ENCODE measurements around the gene GSDME.

The GSDME gene

GRCh38 chr7:24706211-24707170 lies 50.8 kb downstream of the GSDME start:
- DNase-seq (ENCODE audit: low read depth, low spot score), result no peak

DNA sequence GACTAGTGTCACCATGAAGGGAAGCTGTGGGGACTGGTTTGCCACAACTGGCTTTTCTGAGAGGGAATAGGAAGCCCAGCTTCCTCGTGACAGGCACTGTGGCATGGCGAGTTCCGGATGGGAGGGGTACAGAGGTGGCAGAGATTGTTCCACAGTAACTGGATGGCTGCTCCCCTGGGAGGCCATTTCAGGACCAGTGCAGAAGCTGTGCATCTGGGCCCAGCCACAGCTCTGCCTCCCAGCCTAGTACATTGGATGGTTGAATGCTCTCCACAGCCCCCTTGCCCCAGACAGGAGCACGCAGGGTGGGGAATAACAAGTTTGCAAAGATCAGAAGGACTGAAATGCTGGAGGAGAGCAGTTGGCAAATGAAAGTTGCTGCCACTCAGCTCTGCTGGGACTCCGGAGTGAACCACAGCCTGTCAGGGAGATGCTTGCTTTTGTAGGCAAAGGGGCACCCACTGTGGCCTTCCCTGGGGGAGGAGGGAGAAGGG lies 51.8 kb downstream of the GSDME start:
- DNase-seq (ENCODE audit: low read depth, low spot score), result no peak

GRCh38 chr7:24704311-24704710 lies 53.0 kb downstream of the GSDME start:
- no peak for DNase-seq (ENCODE audit: low read depth, low spot score)

DNA sequence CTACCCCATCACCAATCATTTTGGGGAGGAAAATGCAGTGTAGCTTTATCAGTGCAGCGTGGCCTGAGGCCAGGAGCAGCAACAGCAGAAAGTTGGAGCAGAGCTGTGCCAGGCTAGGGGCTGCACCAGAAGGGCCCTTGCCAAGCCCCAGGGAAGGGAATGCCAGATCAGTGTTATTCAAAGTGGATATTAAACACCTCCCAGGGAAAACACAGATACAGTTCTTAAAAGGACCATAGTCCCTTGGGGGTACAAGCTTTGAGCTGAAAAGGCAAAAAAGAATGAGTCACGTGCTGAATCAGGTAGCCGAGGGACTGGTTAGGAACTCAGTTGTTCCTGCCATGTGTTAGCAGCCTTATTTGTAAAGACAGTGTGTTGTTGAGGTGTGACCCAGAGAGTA lies 54.0 kb downstream of the GSDME start:
- DNase-seq (ENCODE audit: low read depth, low spot score), result no peak

DNA sequence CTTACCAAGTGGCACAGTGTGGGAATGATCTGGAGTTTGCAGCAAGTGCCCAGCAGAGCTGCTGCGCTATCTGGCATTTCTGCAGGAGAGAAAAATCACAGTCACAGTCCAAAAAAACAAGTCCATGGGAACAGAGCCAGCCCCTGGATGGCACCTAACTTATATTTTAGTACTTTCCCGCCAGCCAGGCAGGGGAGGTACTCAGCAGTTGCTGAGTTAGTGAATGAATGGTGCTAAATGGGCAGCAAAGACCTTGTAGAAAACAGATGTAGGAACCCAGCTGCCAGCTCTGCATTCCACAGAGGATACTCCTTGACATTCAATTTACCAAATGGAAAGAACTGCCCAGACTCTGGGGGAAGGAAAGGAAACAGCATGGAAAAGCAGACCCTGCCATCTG lies 54.5 kb downstream of the GSDME start:
- DNase-seq (ENCODE audit: low read depth, low spot score), result no peak

GRCh38 chr7:24701261-24702235 lies 55.7 kb downstream of the GSDME start:
- no peak for DNase-seq (ENCODE audit: low read depth, low spot score)

DNA sequence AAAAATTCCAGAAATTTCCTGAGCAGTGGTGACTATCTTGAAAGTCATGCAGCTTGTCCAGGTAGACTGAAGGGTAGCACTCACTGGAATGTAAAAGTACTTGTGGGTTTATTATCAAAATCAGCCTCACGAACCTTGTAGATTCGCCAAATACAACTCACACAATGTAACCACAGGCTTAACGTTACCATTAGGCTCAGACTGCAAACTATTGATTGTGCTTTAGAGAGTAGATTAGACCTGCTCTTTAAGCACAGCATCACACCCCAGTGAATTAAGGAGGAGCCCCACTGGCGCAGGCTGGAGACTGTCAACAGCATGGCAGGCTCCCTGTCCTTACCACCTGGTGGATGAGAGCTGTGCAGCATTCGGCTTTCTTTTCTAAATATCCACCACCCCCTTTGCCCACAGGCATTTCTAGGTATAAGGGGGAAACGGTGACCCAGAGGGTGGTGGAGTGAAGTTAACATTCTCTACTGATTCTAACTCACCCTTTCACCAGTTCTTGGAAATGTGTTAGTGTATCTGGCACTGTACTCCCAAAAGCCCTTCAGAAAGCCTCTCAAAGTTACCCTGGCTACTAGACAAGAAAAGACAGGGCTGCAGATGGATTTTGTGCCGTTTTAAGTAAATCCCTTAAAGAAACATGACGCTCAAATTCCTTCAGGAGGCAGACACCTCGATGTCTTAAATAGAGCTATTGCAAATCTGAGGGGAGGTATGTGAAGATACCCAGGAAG lies 56.6 kb downstream of the GSDME start:
- no peak for DNase-seq (ENCODE audit: low read depth, low spot score)

DNA sequence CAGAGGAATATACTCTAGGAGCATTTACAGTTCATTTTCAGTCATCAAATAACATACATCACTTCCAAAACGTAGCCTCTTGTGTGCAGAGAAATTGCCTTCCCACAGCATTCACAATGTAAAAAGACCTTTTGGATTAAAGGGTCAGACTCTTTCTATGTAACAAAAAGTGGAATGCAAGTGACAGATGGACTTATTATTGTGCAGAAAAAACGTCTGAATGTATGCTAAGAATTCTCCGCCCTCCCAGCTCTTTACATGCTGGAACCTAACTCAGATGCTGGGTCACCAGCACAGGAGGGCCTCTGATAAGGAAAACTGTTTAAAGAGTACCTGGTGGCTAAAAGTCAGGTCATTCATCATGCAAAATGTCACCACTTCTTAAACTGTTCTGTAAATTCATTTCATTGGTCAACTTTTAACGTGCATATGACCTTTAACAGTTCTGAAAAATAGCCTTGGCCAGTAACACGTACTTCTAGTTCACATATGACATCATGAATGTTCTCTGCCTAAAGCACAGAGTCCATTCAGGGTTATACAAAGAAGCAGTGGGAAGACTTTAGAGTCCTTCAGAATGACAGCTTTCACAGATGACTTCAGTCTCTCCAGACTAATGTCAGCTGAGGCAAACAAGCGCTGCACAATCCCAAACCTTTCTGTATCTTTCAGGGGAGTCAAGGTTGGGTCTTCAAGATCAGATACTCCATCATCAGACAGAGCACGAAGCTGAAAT lies 58.6 kb downstream of the GSDME start:
- no peak for DNase-seq (ENCODE audit: low read depth, low spot score)

DNA sequence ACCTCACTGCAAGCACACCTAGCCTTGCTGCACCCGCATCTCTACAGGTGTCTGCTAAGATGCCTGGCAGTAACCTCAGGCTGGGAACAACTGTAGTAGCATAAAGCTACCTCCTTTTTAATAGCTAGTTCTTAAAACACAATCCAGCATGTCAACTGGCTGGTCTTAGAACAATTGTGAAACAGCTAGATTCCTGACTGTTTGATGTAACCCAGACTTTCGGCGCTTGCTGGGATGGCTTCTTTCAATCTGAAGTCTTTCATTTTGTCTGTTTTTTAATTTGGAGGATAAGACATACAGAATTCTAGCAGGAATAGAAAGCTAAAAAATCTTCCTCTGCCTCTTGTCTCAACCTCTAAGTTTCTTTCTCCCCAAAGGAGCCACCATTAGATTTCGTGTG lies 59.8 kb downstream of the GSDME start:
- DNase-seq (ENCODE audit: low read depth, low spot score), result no peak

DNA sequence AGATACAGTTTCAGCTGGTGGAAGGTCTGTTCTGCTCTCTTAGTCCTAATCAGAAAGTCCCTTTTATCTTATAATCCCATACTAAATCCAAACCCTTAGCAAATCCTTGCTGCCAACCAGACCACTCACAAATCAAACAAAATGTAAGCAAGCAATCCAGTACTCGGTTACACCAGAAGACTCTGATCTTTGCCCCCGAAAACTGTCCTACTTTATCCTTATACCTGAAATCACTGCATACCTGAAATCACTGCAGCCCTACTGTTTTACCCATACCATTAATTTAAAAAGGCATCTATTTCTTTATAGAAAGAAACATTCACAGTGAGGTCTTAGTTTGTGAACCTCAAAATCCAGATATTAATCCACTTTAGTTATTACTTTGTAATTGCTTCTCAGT lies 64.7 kb downstream of the GSDME start:
- no peak for DNase-seq (ENCODE audit: low read depth, low spot score)

- no peak for DNase-seq (ENCODE audit: low read depth, low spot score)
These were observed 67.0 kb downstream of the GSDME start for GRCh38 chr7:24690251-24690650.

DNA sequence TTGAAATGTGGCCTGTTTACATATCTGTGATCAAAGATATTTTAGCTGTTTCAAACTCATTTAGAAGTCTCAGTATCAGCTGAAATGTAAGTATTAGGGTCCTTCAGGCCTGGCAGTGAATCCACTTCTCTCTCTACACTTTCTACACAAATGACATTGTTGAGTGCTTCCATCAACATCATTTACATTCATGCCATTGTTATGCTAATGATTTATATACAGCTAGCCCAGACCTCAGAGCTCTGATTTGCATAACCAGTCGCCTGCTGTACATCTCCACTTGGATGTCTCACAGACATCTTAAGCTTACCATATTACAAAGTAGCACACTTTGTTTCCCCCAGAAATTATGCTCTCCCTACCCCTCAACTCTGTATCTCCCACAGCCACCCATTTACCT lies 71.6 kb downstream of the GSDME start:
- no peak for DNase-seq (ENCODE audit: low read depth, low spot score)

DNA sequence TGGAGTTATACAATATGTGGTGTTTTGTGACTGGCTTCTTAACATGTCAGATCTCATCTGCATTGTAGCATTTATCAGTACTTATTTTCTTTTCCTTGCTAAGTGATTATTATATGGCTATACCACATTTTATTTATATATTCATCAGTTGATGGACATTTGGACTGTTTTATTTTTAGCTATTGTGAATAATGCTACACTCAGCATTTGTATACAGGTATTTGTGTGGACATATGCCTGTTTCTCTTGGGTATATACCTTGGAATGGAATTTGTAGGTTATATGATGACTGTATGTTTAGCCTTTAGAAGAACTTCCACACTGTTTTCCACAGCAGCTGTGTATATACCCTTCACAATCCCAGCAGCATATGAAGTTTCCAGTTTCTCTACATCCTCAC lies 86.5 kb downstream of the GSDME start:
- no peak for DNase-seq (ENCODE audit: low read depth, low spot score)

DNA sequence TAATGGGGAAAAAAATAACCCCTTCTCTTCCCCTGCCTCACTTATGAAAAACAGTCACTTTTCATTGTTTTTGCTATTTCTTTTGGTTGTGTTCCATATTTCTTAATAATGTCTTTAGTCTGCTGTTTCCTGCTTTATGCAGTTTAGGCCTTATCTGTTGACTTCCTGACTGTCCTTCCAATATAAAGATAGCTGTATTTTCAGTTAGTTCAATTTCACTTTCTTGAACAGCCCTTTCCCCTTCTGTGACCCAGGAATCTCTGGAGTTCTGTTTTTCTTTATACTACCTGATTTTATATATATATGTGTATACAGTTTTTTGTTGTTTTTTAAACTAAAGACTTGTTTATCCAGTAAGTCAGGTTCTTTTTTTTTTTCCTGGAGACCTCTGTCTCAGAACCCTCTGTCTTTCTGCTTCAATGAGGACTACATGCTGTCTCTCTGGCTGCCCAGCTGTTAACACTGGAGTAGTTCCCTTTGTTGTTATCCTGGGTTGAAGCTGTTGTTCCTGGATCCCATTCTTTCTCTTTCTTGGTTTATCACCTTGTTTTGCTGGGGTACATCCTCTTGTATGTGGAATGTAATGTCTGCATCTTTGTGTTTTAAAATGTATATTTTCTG lies 87.2 kb downstream of the GSDME start:
- DNase-seq (ENCODE audit: low read depth, low spot score), result no peak

GRCh38 chr7:24668927-24669635 lies 88.2 kb downstream of the GSDME start:
- no peak for DNase-seq (ENCODE audit: low read depth, low spot score)

- DNase-seq (ENCODE audit: low read depth, low spot score), result no peak
These were observed 91.5 kb downstream of the GSDME start for GRCh38 chr7:24665564-24666294.

- no peak for DNase-seq (ENCODE audit: low read depth, low spot score)
These were observed 96.7 kb downstream of the GSDME start for GRCh38 chr7:24660546-24660945.

DNA sequence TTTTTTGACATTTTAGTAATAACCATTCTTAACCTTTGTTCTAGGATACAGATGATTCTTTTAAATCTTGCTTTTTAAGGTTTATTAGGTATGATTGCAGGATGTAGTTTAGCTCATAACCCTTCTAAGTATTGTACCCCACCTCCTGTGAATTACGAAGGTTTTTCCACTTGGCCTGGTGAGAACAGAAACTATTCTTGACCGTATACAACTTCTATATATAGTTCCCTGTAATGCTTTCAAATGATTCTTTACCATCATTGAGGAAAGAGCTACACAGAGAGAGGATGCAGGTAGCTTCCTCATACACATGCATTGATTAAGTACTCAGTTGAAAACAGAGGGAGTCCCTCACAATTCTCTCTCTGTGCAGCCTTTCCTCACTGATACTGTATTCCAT lies 97.8 kb downstream of the GSDME start:
- no peak for DNase-seq (ENCODE audit: low read depth, low spot score)

DNA sequence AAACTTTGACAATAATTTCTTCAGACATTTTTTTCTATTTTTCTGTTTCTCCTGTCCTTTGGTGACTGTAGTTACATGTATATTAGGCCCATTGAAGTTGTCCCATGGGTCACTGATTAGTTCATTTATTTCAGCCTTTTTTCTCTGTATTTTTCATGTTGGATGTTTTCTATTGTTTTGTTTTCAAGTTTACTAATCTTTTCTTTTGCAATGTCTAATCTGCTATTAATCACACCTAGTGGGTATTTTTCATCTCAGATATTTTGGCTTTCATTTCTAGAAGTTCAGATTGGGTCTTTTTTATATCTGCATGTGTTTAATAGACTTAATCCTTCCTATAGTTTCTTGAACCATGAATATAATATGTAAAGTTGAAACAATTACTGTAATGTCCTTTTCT lies 99.3 kb downstream of the GSDME start:
- no peak for DNase-seq (ENCODE audit: low read depth, low spot score)

Measured in iPS DF 19.7 (cell line).